Dendritic cell treated with granulocyte-macrophage colony-stimulating factor and Interleukin-4, amounts not matched to agents 40 ng/mL and 50 ng/mL, for 4 days (primary cell): Measurements from ENCODE around the gene DBP.
"Not testable (repeated sequence)": the region's sequence is repeated elsewhere in the genome, so short reads cannot be mapped to it uniquely, and the experiment has no call there.

Source experiments
- H3K27ac Mint-ChIP-seq: one replicate; pipeline ENCODE4 v1.8.0; 2022; ENCODE audit warnings: mild to moderate bottlenecking, mixed read lengths
- H3K27me3 Mint-ChIP-seq: one replicate; pipeline ENCODE4 v1.8.0; 2022; ENCODE audit warnings: mild to moderate bottlenecking, mixed read lengths
- H3K36me3 Mint-ChIP-seq: one replicate; pipeline ENCODE4 v1.8.0; 2022; ENCODE audit warnings: low read depth, mixed read lengths
- H3K4me1 Mint-ChIP-seq: one replicate; pipeline ENCODE4 v1.8.0; 2022; ENCODE audit warnings: low read depth, mixed read lengths
- H3K4me3 Mint-ChIP-seq: one replicate; pipeline ENCODE4 v1.8.0; 2022; ENCODE audit warnings: mild to moderate bottlenecking, moderate library complexity, mixed read lengths
- H3K9me3 Mint-ChIP-seq: one replicate; pipeline ENCODE4 v1.8.0; 2022; ENCODE audit warnings: mixed read lengths
- intact Hi-C: fragments of 100-400 bp; cut with micrococcal nuclease; formaldehyde crosslinking; loops from one replicate; pipeline ENCODE4 v1.15.0; 2022

Gene DBP

DNA sequence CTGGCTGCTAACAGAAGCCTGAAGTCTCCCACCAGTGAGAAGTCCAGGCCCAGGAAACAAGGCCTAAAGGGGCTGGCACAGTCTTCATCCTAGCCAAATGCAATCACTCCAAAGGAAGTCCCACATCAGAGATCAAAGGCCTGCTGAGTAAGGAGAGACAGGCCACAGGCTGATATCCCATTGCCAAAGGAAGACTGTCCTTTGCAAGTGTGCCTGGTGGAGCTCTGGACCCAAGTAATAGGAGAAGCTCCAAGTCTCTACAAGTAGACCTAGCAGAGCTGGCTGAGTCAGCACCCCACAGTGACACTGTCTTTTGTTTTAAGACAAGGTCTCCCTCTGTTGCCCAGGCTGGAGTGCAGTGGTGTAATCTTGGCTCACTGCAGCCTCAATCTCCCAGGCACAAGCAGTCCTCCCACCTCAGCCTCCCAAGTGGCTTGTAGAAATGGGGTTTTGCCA is 4.5 kb downstream of the DBP start:
- H3K27ac Mint-ChIP-seq: peak overlapping the region; percentile 94
- no peaks in the 10 kb centered on the region for H3K9me3 Mint-ChIP-seq
- no peaks in the 10 kb centered on the region for H3K27me3 Mint-ChIP-seq
- H3K4me1 Mint-ChIP-seq: peaks cover 71% of the 10 kb centered on the region
- intact Hi-C loops: no loop called here
- H3K36me3 Mint-ChIP-seq: peaks cover 85% of the 10 kb centered on the region
- H3K4me3 Mint-ChIP-seq: peak overlapping the region; percentile 99

DNA sequence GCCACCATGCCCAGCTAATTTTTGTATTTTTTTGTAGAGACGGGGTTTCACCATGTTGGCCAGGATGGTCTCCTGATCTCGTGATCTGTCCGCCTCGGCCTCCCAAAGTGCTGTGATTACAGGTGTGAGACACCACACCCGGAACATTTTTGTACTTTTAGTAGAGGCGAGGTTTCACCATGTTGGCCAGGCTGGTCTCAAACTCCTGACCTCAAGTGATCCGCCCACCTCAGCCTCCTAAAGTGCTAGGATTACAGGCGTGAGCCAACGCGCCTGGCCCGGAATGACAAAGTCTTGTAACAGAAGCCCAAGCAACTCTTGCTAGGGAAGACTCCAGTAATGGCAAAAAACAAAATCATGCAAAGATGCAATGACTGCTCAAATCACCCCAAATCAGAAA is 4.9 kb downstream of the DBP start:
- peaks cover 68% of the 10 kb centered on the region for H3K4me1 Mint-ChIP-seq

DNA sequence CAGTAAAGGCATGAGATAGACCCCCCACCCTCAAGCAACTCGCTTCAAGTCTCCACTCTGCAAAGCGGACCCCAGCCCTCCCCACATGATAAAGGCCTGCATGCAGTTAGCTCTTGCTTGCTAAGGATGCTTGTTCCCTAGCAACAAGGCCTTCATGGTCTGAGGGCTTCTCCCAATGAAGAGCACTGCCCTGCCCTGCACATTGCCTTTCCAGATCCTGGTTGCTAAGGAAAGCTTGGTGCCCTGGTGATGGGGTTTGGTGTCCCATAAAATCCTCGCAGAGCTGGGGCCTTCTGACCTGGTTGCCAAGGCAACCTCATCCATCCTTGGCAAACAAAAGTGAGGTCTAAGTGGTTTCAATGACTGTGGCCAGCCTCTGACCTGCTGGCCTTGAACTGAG is 6.0 kb downstream of the DBP start:
- peaks cover 88% of the 10 kb centered on the region for H3K36me3 Mint-ChIP-seq
- H3K27me3 Mint-ChIP-seq: no peaks in the 10 kb centered on the region
- H3K27ac Mint-ChIP-seq: peak overlapping the region; percentile 80
- H3K4me1 Mint-ChIP-seq: peaks cover 67% of the 10 kb centered on the region
- H3K9me3 Mint-ChIP-seq: no peaks in the 10 kb centered on the region
- intact Hi-C loops: no loop called here
- H3K4me3 Mint-ChIP-seq: no peak overlapping the region

More for the DNA sequence above, 4.9 kb downstream of the DBP start:
- H3K27me3 Mint-ChIP-seq, H3K9me3 Mint-ChIP-seq, intact Hi-C loops: not testable (repeated sequence)
- Mint-ChIP-seq H3K36me3 (peaks cover 87% of the 10 kb centered on the region), H3K4me3 (peak overlapping the region; percentile 17), H3K27ac (peak overlapping the region; percentile 94)

DNA sequence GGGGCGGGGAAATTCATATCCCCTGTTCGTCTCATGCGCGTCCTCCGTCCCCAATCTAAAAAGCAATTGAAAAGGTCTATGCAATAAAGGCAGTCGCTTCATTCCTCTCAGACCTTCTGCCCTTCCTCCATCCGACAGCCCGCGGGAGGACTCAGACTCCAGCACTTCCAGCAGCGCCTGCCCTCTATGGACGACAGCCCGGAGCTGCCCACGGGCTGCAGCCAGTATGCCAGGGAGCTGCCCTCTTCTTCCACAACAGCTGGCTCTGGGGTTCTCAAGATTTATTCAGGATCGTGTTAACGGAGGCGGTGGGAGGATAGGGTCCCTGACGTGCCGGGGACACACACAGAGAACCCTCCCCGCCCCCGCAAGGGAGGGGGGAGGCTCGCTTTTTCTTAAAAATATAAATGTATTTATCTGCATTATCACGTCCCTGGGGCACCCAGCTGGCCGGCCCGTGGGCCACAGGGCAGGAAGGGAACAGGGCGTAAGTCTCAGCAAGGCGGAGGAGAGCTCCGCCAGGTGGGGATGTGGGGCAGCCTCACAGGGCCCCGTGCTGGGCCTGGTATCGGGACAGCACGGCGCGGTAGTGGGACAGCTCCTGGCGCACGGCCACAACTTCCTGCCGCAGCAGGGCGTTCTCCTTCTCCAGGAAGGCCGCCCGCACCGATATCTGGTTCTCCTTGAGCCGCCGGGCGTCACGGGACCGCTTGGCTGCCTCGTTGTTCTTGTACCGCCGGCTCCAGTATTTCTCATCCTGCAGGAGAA is 6.7 kb downstream of the DBP start:
- Mint-ChIP-seq H3K4me1 (peaks cover 68% of the 10 kb centered on the region), H3K27ac (peak overlapping the region; percentile 80)

DNA sequence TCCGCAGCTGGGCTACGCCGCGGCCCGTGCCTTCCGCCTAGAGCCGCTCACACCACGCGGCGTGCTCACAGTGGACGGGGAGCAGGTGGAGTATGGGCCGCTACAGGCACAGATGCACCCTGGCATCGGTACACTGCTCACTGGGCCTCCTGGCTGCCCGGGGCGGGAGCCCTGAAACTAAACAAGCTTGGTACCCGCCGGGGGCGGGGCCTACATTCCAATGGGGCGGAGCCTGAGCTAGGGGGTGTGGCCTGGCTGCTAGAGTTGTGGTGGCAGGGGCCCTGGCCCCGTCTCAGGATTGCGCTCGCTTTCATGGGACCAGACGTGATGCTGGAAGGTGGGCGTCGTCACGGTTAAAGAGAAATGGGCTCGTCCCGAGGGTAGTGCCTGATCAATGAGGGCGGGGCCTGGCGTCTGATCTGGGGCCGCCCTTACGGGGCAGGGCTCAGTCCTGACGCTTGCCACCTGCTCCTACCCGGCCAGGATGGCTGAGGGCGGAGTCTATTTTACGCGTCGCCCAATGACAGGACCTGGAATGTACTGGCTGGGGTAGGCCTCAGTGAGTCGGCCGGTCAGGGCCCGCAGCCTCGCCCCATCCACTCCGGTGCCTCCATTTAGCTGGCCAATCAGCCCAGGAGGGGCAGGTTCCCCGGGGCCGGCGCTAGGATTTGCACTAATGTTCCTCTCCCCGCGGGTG is 7.4 kb downstream of the DBP start:
- H3K4me3 Mint-ChIP-seq: no peak overlapping the region
- peaks cover 91% of the 10 kb centered on the region for H3K36me3 Mint-ChIP-seq
- intact Hi-C loops: no loop called here
- peak overlapping the region; percentile 80 for H3K27ac Mint-ChIP-seq
- H3K9me3 Mint-ChIP-seq: no peaks in the 10 kb centered on the region
- no peaks in the 10 kb centered on the region for H3K27me3 Mint-ChIP-seq
- peaks cover 68% of the 10 kb centered on the region for H3K4me1 Mint-ChIP-seq

More for the DNA sequence above, 6.7 kb downstream of the DBP start:
- Mint-ChIP-seq H3K27me3 (no peaks in the 10 kb centered on the region), H3K4me3 (peak overlapping the region; percentile 47), H3K9me3 (no peaks in the 10 kb centered on the region), H3K36me3 (peaks cover 88% of the 10 kb centered on the region)
- intact Hi-C loops: no loop called here

DNA sequence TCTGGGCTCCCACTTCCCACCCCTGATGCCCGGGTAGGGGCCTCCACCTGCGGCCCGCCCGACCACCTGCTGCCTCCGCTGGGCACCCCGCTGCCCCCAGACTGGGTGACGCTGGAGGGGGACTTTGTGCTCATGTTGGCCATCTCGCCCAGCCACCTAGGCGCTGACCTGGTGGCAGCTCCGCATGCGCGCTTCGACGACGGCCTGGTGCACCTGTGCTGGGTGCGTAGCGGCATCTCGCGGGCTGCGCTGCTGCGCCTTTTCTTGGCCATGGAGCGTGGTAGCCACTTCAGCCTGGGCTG is 7.9 kb downstream of the DBP start:
- intact Hi-C loops: no loop called here
- H3K36me3 Mint-ChIP-seq: peaks cover 92% of the 10 kb centered on the region
- no peaks in the 10 kb centered on the region for H3K27me3 Mint-ChIP-seq
- no peaks in the 10 kb centered on the region for H3K9me3 Mint-ChIP-seq
- H3K4me3 Mint-ChIP-seq: no peak overlapping the region
- peak overlapping the region; percentile 19 for H3K27ac Mint-ChIP-seq
- H3K4me1 Mint-ChIP-seq: peaks cover 70% of the 10 kb centered on the region

DNA sequence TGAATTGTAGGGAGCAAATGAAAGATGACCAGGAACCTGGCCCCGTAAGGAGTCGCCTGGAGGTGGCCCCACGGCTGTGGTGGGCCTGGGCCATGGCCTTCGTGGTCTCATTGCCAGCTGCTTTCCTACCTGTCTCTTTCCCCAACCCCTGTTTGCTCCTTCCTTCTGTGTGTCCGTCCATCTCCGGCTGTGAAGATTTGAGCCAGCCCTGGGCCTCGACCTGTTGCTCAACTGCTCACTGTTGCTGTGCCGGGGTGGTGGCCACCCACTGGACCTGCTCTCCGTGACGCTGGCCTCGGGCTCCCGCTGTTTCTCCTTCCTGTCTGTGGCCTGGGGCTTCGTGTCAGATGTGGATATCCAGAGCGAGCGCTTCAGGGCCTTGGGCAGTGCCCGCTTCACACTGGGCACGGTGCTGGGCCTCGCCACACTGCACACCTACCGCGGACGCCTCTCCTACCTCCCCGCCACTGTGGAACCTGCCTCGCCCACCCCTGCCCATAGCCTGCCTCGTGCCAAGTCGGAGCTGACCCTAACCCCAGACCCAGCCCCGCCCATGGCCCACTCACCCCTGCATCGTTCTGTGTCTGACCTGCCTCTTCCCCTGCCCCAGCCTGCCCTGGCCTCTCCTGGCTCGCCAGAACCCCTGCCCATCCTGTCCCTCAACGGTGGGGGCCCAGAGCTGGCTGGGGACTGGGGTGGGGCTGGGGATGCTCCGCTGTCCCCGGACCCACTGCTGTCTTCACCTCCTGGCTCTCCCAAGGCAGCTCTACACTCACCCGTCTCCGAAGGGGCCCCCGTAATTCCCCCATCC is 8.5 kb downstream of the DBP start:
- no peaks in the 10 kb centered on the region for H3K27me3 Mint-ChIP-seq
- no peaks in the 10 kb centered on the region for H3K9me3 Mint-ChIP-seq
- intact Hi-C loops: no loop called here
- peaks cover 98% of the 10 kb centered on the region for H3K36me3 Mint-ChIP-seq
- H3K4me1 Mint-ChIP-seq: peaks cover 70% of the 10 kb centered on the region
- H3K27ac Mint-ChIP-seq: peak overlapping the region; percentile 19
- H3K4me3 Mint-ChIP-seq: no peak overlapping the region

DNA sequence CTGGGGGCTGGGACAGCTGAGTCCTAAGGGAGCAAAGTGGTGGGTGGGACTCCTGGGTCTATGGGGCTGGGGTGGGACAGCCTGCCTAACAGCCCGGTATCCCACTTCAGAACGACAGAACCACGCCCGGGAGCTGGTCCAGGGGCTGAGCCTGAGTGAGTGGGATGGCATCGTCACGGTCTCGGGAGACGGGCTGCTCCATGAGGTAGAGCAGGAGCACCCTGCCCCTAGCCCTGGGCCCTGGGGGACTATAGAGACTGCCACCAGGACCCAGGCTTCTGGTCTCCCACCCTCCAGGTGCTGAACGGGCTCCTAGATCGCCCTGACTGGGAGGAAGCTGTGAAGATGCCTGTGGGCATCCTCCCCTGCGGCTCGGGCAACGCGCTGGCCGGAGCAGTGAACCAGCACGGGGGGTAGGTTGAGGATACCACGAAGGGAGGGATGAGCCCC is 9.3 kb downstream of the DBP start:
- no peaks in the 10 kb centered on the region for H3K27me3 Mint-ChIP-seq
- H3K4me3 Mint-ChIP-seq: no peak overlapping the region
- no peaks in the 10 kb centered on the region for H3K9me3 Mint-ChIP-seq
- peaks cover 69% of the 10 kb centered on the region for H3K4me1 Mint-ChIP-seq
- H3K27ac Mint-ChIP-seq: no peak overlapping the region
- peaks cover 96% of the 10 kb centered on the region for H3K36me3 Mint-ChIP-seq
- intact Hi-C loops: no loop called here

DNA sequence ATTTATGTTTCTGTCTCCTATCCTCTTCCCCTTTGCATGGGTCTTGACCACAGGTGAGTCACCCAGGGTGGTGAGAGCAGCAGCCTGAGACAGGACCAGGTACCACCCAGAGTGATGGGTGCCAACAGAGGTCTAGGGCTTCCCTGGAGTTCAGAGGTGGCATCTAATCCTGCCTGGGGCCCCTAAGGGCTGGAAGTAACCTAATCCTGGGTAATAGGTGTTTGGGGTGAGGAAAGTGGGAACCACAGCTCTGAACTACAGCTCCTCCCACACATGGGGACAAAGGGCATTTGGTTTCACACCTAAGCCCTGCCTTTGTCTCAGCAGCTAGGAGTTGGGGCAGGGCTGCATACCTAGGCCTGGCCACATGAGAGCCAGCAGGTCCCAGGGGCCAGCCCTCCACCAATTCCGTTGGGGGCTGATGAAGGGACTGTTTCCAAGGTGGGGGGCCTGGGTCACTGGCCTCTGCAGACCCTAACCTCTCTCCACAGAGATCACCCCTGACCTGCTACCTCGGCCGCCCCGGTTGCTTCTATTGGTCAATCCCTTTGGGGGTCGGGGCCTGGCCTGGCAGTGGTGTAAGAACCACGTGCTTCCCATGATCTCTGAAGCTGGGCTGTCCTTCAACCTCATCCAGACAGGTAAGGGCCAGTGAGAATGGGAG is 9.8 kb downstream of the DBP start:
- peaks cover 90% of the 10 kb centered on the region for H3K36me3 Mint-ChIP-seq
- H3K4me3 Mint-ChIP-seq: no peak overlapping the region
- peaks cover 69% of the 10 kb centered on the region for H3K4me1 Mint-ChIP-seq
- no peaks in the 10 kb centered on the region for H3K27me3 Mint-ChIP-seq
- intact Hi-C loops: no loop called here
- no peak overlapping the region for H3K27ac Mint-ChIP-seq
- no peaks in the 10 kb centered on the region for H3K9me3 Mint-ChIP-seq

DNA sequence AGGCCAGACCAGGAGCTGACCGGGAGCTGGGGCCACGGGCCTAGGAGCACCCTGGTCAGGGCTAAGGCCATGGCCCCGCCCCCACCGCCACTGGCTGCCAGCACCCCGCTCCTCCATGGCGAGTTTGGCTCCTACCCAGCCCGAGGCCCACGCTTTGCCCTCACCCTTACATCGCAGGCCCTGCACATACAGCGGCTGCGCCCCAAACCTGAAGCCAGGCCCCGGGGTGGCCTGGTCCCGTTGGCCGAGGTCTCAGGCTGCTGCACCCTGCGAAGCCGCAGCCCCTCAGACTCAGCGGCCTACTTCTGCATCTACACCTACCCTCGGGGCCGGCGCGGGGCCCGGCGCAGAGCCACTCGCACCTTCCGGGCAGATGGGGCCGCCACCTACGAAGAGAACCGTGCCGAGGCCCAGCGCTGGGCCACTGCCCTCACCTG is 11.3 kb downstream of the DBP start:
- H3K4me1 Mint-ChIP-seq: peaks cover 69% of the 10 kb centered on the region
- no peaks in the 10 kb centered on the region for H3K9me3 Mint-ChIP-seq
- peak overlapping the region; percentile 97 for H3K27ac Mint-ChIP-seq
- no peak overlapping the region for H3K4me3 Mint-ChIP-seq
- intact Hi-C loops: no loop called here
- peaks cover 76% of the 10 kb centered on the region for H3K36me3 Mint-ChIP-seq
- no peaks in the 10 kb centered on the region for H3K27me3 Mint-ChIP-seq

DNA sequence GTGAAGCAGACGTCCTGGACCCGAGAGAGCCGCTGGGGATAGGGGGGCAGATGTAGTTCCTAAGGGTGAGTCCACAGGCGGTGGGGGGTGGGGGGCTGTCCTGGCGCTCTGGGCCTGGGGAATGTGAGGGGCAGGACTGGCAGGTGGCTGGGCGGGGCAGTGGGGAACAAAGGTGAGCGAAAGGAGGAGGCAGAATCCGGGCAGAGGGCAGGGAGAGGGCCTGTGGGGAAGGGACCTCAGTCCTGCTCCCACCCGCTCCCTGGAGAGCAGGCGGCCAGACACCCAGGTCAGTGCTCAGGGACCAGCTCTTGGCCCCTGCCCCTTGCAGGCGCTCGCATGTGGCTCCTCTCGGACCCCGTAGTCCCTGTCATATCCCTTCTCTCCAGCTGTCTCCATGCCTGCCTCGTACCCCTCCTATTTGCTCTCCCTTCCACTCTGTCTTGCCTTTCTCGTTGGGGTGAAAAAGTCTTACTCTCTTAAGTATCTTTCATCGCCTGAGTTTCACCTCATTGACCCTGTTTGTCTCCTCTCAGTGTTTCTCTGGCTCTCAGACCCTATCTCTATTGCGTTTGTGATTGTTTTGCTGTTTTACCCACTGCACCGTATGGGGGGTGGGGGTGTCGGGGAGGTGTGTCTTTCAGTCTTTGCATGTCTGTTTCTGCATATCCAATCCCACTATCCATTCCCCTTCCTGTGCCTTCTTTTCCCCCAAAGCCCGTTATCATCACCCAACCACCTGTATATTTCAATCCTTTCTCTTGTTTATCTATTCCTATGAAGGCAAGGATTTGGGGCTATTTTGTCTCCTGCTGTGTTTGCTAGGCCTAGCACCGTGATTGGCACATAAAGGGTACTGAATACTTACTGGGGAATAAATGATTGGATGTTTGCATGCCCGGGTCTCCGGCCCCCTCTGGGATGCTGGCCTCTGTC is 12.1 kb downstream of the DBP start:
- H3K9me3 Mint-ChIP-seq: no peaks in the 10 kb centered on the region
- peaks cover 71% of the 10 kb centered on the region for H3K36me3 Mint-ChIP-seq
- peak overlapping the region; percentile 70 for H3K4me3 Mint-ChIP-seq
- peaks cover 65% of the 10 kb centered on the region for H3K4me1 Mint-ChIP-seq
- intact Hi-C loops: no loop called here
- H3K27me3 Mint-ChIP-seq: no peaks in the 10 kb centered on the region
- H3K27ac Mint-ChIP-seq: peak overlapping the region; percentile 97

DNA sequence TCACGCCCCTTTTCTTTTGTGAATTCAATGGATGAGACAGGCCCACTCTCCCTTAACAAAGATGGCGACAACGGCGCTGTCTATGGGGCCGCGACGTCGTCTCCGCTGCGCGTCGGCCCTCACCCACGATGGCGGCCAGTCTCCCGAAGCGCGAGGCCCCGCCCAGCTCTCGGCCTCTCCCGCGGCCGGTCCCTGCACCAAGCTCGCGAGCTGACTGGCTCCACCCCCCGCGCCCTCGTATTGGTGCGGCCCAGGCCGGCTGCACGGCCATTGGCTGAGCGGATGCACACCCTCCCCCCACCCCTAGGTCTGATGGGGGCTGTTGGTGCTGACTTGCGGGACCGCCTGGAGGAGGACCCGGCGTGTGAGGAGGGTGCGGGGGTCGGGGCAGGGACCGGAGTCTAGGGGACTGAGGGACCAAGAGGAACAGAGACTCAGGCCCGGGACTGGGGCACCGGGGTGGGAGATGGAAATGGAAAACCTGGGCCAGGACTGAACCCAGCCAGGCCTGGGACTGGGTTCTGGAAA is 13.0 kb downstream of the DBP start:
- no peaks in the 10 kb centered on the region for H3K27me3 Mint-ChIP-seq
- peak overlapping the region; percentile 77 for H3K4me3 Mint-ChIP-seq
- no peaks in the 10 kb centered on the region for H3K9me3 Mint-ChIP-seq
- H3K4me1 Mint-ChIP-seq: peaks cover 67% of the 10 kb centered on the region
- intact Hi-C loops: no loop called here
- peaks cover 70% of the 10 kb centered on the region for H3K36me3 Mint-ChIP-seq
- H3K27ac Mint-ChIP-seq: peak overlapping the region; percentile 97
